GM23338 (cell line): Measurements from ENCODE around the gene MIEN1. TPM values are rescaled to one million over a fixed set of nuclear protein-coding genes. Genes with fewer than 3 reads are reported as not detected.

ENCODE experiments used
- ATAC-seq: fragments of 200-7000 bp; cut with Tn5 transposase; 3 replicates; pipeline ENCODE4 v1.9.1; 2020
- DNase-seq: peaks from one replicate; pipeline ENCODE4 v3.0.0-alpha.2; 2015; ENCODE audit warnings: low spot score
- H2AFZ ChIP-seq: fragments of 200-600 bp; sonication (generic); 2 replicates; pipeline ENCODE4 v1.8.0; 2016; ENCODE audit warnings: antibody characterized with exemption, mild to moderate bottlenecking, moderate library complexity
- H3F3A ChIP-seq: fragments of 200-600 bp; sonication (generic); replicated peaks from 2 replicates; pipeline ENCODE4 v1.8.0; 2017; ENCODE audit warnings: antibody characterized with exemption, mixed run types, low read depth
- H3K27ac ChIP-seq: fragments of 200-600 bp; sonication (generic); 2 replicates; pipeline ENCODE4 v1.6.1; 2016; ENCODE audit warnings: low read depth
- H3K27me3 ChIP-seq: fragments of 200-600 bp; sonication (generic); 2 replicates; pipeline ENCODE4 v1.8.0; 2016; ENCODE audit warnings: mild to moderate bottlenecking, mixed run types, moderate library complexity; ENCODE audit not compliant: insufficient read depth
- H3K36me3 ChIP-seq: fragments of 200-600 bp; sonication (generic); 2 replicates; pipeline ENCODE4 v1.8.0; 2016; ENCODE audit warnings: mild to moderate bottlenecking; ENCODE audit not compliant: insufficient read depth
- H3K4me1 ChIP-seq: fragments of 200-600 bp; sonication (generic); 2 replicates; pipeline ENCODE4 v1.8.0; 2016; ENCODE audit warnings: mild to moderate bottlenecking, moderate library complexity; ENCODE audit not compliant: insufficient read depth
- H3K4me2 ChIP-seq: fragments of 200-600 bp; sonication (generic); 2 replicates; pipeline ENCODE4 v1.7.1; 2017; ENCODE audit warnings: mixed run types
- H3K4me3 ChIP-seq: fragments of 200-600 bp; sonication (generic); 2 replicates; pipeline ENCODE4 v1.6.1; 2016; ENCODE audit warnings: mixed run types
- H3K79me2 ChIP-seq: fragments of 200-600 bp; sonication (generic); replicated peaks from 2 replicates; pipeline ENCODE4 v1.8.0; 2017; ENCODE audit warnings: mild to moderate bottlenecking; ENCODE audit not compliant: insufficient read depth
- H3K9me2 ChIP-seq: fragments of 200-600 bp; sonication (generic); 2 replicates; pipeline ENCODE4 v1.8.0; 2017; ENCODE audit not compliant: insufficient read depth
- H4K20me1 ChIP-seq: fragments of 200-600 bp; sonication (generic); replicated peaks from 2 replicates; pipeline ENCODE4 v1.8.0; 2017; ENCODE audit warnings: mild to moderate bottlenecking; ENCODE audit not compliant: insufficient read depth
- H3K27ac Mint-ChIP-seq: 2 replicates; pipeline ENCODE4 v1.8.0; 2020; ENCODE audit warnings: inconsistent platforms, mild to moderate bottlenecking, moderate library complexity, mixed read lengths
- H3K27me3 Mint-ChIP-seq: 3 replicates; pipeline ENCODE4 v1.8.0; 2022; ENCODE audit warnings: low read depth, mild to moderate bottlenecking, moderate library complexity, mixed read lengths, inconsistent platforms; ENCODE audit not compliant: insufficient read depth, poor library complexity
- H3K36me3 Mint-ChIP-seq: 3 replicates; pipeline ENCODE4 v1.8.0; 2021; ENCODE audit warnings: low read depth, mild to moderate bottlenecking, inconsistent platforms, moderate library complexity, mixed read lengths
- H3K4me1 Mint-ChIP-seq: 3 replicates; pipeline ENCODE4 v1.8.0; 2020; ENCODE audit warnings: mild to moderate bottlenecking, inconsistent platforms, mixed read lengths
- H3K4me3 Mint-ChIP-seq: 3 replicates; pipeline ENCODE4 v1.8.0; 2021; ENCODE audit warnings: moderate library complexity, mild to moderate bottlenecking, inconsistent platforms, mixed read lengths
- H3K9me3 Mint-ChIP-seq: 3 replicates; pipeline ENCODE4 v1.8.0; 2020; ENCODE audit warnings: moderate library complexity, mild to moderate bottlenecking, inconsistent platforms, mixed read lengths
- CREB1 ChIP-seq: fragments of 250-450 bp; sonication (Bioruptor Pico); IDR thresholded peaks from 2 replicates; pipeline ENCODE4 v1.5.0; 2020; ENCODE audit warnings: low read depth, mild to moderate bottlenecking, moderate library complexity
- ETS1 ChIP-seq: IDR thresholded peaks from 2 replicates; pipeline ENCODE4 v1.6.1; 2016; ENCODE audit warnings: antibody characterized with exemption
- EZH2 ChIP-seq: fragments of 200-600 bp; sonication (generic); IDR thresholded peaks from one replicate; pipeline ENCODE4 v1.8.0; 2017; ENCODE audit warnings: antibody characterized with exemption, mild to moderate bottlenecking, low read depth; ENCODE audit not compliant: unreplicated experiment
- EZH2phosphoT487 ChIP-seq: fragments of 200-600 bp; sonication (generic); IDR thresholded peaks from one replicate; pipeline ENCODE4 v1.8.1; 2018; ENCODE audit warnings: antibody characterized with exemption; ENCODE audit not compliant: unreplicated experiment
- JUNB ChIP-seq: IDR thresholded peaks from one replicate; pipeline ENCODE4 v1.6.1; 2016; ENCODE audit warnings: antibody characterized with exemption; ENCODE audit not compliant: unreplicated experiment
- NANOG ChIP-seq: IDR thresholded peaks from 2 replicates; pipeline ENCODE4 v1.6.1; 2016; ENCODE audit warnings: antibody characterized with exemption, borderline replicate concordance
- POLR2AphosphoS5 ChIP-seq: IDR thresholded peaks from 2 replicates; pipeline ENCODE4 v1.6.1; 2016; ENCODE audit warnings: antibody characterized with exemption, low read depth
- REST ChIP-seq: IDR thresholded peaks from one replicate; pipeline ENCODE4 v1.6.1; 2018; ENCODE audit warnings: antibody characterized with exemption; ENCODE audit not compliant: unreplicated experiment
- STAT1 ChIP-seq: IDR thresholded peaks from one replicate; pipeline ENCODE4 v1.6.1; 2016; ENCODE audit warnings: antibody characterized with exemption; ENCODE audit not compliant: unreplicated experiment
- ZNF114 ChIP-seq: fragments of 250-450 bp; sonication (Bioruptor Pico); IDR thresholded peaks from 2 replicates; pipeline ENCODE4 v1.5.0; 2020; ENCODE audit warnings: mild to moderate bottlenecking, moderate library complexity
- ZNF331 ChIP-seq: fragments of 250-450 bp; sonication (Bioruptor Pico); IDR thresholded peaks from 2 replicates; pipeline ENCODE4 v1.5.0; 2020; ENCODE audit warnings: low read depth, mild to moderate bottlenecking, moderate library complexity
- ZNF462 ChIP-seq: fragments of 250-450 bp; sonication (Bioruptor Pico); IDR thresholded peaks from 2 replicates; pipeline ENCODE4 v1.5.0; 2020; ENCODE audit warnings: mild to moderate bottlenecking, moderate library complexity
- polyA plus RNA-seq: library from polyadenylated mRNA; unstranded; fragments of >200 nt; fragmentation: Nextera tagmentation; extraction: Ambion mirVana; gene quantifications from 2 replicates; pipeline ENCODE4 v1.2.1, GENCODE V29; 2016
- total RNA-seq: library from RNA; depleted of rRNA; stranded (reverse); fragments of >200 nt; shearing (Covaris generic); gene quantifications from 2 replicates; pipeline ENCODE4 v1.2.3, GENCODE V29; 2014

Gene MIEN1
- total and polyA plus RNA-seq, 2 experiments from 2014 or later = 37.1 to 91.8 TPM

- TF ChIP-seq EZH2phosphoT487 (no peak), REST (no peak), ZNF114 (CRISPR knock-in tag) (no peak), ETS1 (no peak), EZH2 (no peak), STAT1 (no peak), POLR2AphosphoS5 (no peak), JUNB (no peak), NANOG (no peak), CREB1 (CRISPR knock-in tag) (no peak)
Measured at GRCh38 chr17:39767147-39767546, 36.8 kb upstream of the MIEN1 start (continued).

- Mint-ChIP-seq H3K4me1 (peaks cover 3% of the 10 kb centered on the region; the same call in 1 of the 3 replicates), H3K4me3 (no peak overlapping the region), H3K36me3 (no peaks in the 10 kb centered on the region), H3K27ac (no peak overlapping the region), H3K9me3 (no peaks in the 10 kb centered on the region), H3K27me3 (peaks cover 4% of the 10 kb centered on the region)
- H3K79me2 ChIP-seq = no peaks in the 10 kb centered on the region
- no peaks in the 10 kb centered on the region; the same call in 1 of the 2 replicates for H4K20me1 ChIP-seq
- H3K27ac ChIP-seq = no peak overlapping the region
- no peaks in the 10 kb centered on the region for H3F3A ChIP-seq
- no peaks in the 10 kb centered on the region for H3K27me3 ChIP-seq
- no peaks in the 10 kb centered on the region for H3K4me1 ChIP-seq
- H3K4me2 ChIP-seq = no peak overlapping the region
- DNase-seq (no peak), ATAC-seq (no peak)
- no peaks in the 10 kb centered on the region for H3K9me2 ChIP-seq
- H3K4me3 ChIP-seq = no peak overlapping the region
- no peaks in the 10 kb centered on the region for H3K36me3 ChIP-seq
- no peak overlapping the region for H2AFZ ChIP-seq
- TF ChIP-seq POLR2AphosphoS5 (no peak), ZNF331 (CRISPR knock-in tag) (no peak), JUNB (no peak), ETS1 (no peak), ZNF462 (CRISPR knock-in tag) (no peak), EZH2phosphoT487 (no peak)
Measured at GRCh38 chr17:39765766-39766165, 35.4 kb upstream of the MIEN1 start.
